B cell (primary cell): ENCODE measurements around the gene TBX4.

Experiments used
- CTCF ChIP-seq: fragments of 200-600 bp; IDR thresholded peaks from one replicate; pipeline ENCODE4 v1.8.0; 2022; ENCODE audit warnings: antibody characterized with exemption, mild to moderate bottlenecking
- EZH2 ChIP-seq: IDR thresholded peaks from 2 replicates; pipeline ENCODE4 v1.6.1; 2012; ENCODE audit warnings: borderline replicate concordance, low read depth, mild to moderate bottlenecking, moderate library complexity, low read length; ENCODE audit not compliant: insufficient read depth, poor library complexity, severe bottlenecking

GRCh38 chr17:61534414-61534813 is 82.2 kb downstream of the TBX4 start:
- TF ChIP-seq CTCF (no peak), EZH2 (no peak)
